Sigmoid colon (tissue), 7 donors: Measurements from ENCODE around the gene TNIP3. TPM values are rescaled to one million over a fixed set of nuclear protein-coding genes. Genes with fewer than 3 reads are reported as not detected.

Source experiments
- DNase-seq: peaks from one replicate; pipeline ENCODE4 v3.0.0-alpha.2; 2019
- H3K27ac ChIP-seq, 4 donors: fragments of 200-600 bp; sonication (generic); one replicate each; pipeline ENCODE4 v1.5.1; 2016 to 2019; ENCODE audit warnings: mild to moderate bottlenecking in 1 of 4
- H3K27me3 ChIP-seq, 3 donors: fragments of 200-600 bp; sonication (generic); one replicate each; pipeline ENCODE4 v1.5.1; 2019; ENCODE audit warnings: mild to moderate bottlenecking in 1 of 3
- H3K36me3 ChIP-seq, 4 donors: fragments of 200-600 bp; sonication (generic); one replicate each; pipeline ENCODE4 v1.5.1; 2016 to 2019
- H3K4me1 ChIP-seq, 4 donors: fragments of 200-600 bp; sonication (generic); one replicate each; pipeline ENCODE4 v1.5.1; 2017 to 2019
- H3K4me3 ChIP-seq, 4 donors: fragments of 200-600 bp; sonication (generic); one replicate each; pipeline ENCODE4 v1.5.1; 2017 to 2019; ENCODE audit warnings: mild to moderate bottlenecking in 2 of 4, moderate library complexity in 1 of 4
- H3K9me3 ChIP-seq, 4 donors: fragments of 200-600 bp in 3 of 4; sonication (generic) in 3 of 4; one replicate each; pipeline versions ENCODE4 v1.5.1 to v1.6.1; 2013 to 2019
- EP300 ChIP-seq, 4 donors: sonication (generic); formaldehyde crosslinking; IDR thresholded peaks; one replicate each; pipeline ENCODE4 v1.6.1; 2017; ENCODE audit warnings: antibody characterized with exemption in 4 of 4
- POLR2A ChIP-seq, 2 donors: fragments of 450-650 bp; IDR thresholded peaks; one replicate each; pipeline ENCODE4 v1.6.1; 2016; ENCODE audit warnings: antibody characterized with exemption in 2 of 2, mild to moderate bottlenecking in 2 of 2, moderate library complexity in 2 of 2
- POLR2AphosphoS5 ChIP-seq, 4 donors: sonication (generic); formaldehyde crosslinking; IDR thresholded peaks; one replicate each; pipeline ENCODE4 v1.6.1; 2017; ENCODE audit warnings: antibody characterized with exemption in 4 of 4
- WGBS, 2 donors: extraction: QIAGEN DNeasy Blood & Tissue Kit; methylation state at CpG; one replicate each; pipeline ENCODE4 v1.1.7; 2013; 5-methylcytosine and 5-hydroxymethylcytosine counted together
- intact Hi-C: fragments of 100-400 bp; cut with DNase I; formaldehyde crosslinking; loops from one replicate; pipeline ENCODE4 v1.15.1; 2023
- polyA plus RNA-seq, 3 donors: library from polyadenylated mRNA; stranded (reverse); fragments of 200-250 nt; gene quantifications; one replicate each; pipeline ENCODE4 v1.2.3, GENCODE V29; 2013
- small RNA-seq, 3 donors: library from RNA; depleted of rRNA; stranded (forward); fragments of <200 nt; gene quantifications; one replicate each; pipeline ENCODE3, GENCODE V24; 2016
- total RNA-seq, 4 donors: library from RNA; depleted of rRNA; stranded (reverse); fragments of >200 nt; gene quantifications; one replicate each; pipeline ENCODE4 v1.1.0, GENCODE V29; 2016
- TF ChIP-seq, protein P1 (sequence below), 4 experiments: fragments of 450-650 bp in 3 of 4; fragments of 200-600 bp in 1 of 4; IDR thresholded peaks; one replicate each; pipeline ENCODE4 v1.5.1; 2016 to 2019; ENCODE audit warnings: antibody characterized with exemption in 4 of 4, mild to moderate bottlenecking in 3 of 4, moderate library complexity in 2 of 4
- donor health status: healthy with polysubstance abuse.
- donor health status: Bipolar disorder and iron deficiency.
- donor health status: healthy.

Gene TNIP3
- total and polyA plus RNA-seq, 7 donors, result 0.49 to 18.1 (median 3.0) TPM; not detected in 4

- WGBS, 2 donors, result 85 to 92% methylated on average over 3 of the region's 3 CpGs
- no peaks in the 10 kb centered on the region for H3K4me1 ChIP-seq
- no peaks in the 10 kb centered on the region for H3K36me3 ChIP-seq
- H3K27ac ChIP-seq, result no peak overlapping the region
- H3K9me3 ChIP-seq, result no peaks in the 10 kb centered on the region
- H3K27me3 ChIP-seq, result no peaks in the 10 kb centered on the region
- intact Hi-C loops, result loop anchor here (5.0 kb wide), 1 partner anchor 1022 kb away; no protein-coding TSS in a partner anchor
- TF ChIP-seq POLR2A (IDR thresholded peaks at IDR 0.05) (no peak), EP300 (IDR thresholded peaks at IDR 0.05) (no peak), POLR2AphosphoS5 (IDR thresholded peaks at IDR 0.05) (no peak)
- TF ChIP-seq, protein P1, sequence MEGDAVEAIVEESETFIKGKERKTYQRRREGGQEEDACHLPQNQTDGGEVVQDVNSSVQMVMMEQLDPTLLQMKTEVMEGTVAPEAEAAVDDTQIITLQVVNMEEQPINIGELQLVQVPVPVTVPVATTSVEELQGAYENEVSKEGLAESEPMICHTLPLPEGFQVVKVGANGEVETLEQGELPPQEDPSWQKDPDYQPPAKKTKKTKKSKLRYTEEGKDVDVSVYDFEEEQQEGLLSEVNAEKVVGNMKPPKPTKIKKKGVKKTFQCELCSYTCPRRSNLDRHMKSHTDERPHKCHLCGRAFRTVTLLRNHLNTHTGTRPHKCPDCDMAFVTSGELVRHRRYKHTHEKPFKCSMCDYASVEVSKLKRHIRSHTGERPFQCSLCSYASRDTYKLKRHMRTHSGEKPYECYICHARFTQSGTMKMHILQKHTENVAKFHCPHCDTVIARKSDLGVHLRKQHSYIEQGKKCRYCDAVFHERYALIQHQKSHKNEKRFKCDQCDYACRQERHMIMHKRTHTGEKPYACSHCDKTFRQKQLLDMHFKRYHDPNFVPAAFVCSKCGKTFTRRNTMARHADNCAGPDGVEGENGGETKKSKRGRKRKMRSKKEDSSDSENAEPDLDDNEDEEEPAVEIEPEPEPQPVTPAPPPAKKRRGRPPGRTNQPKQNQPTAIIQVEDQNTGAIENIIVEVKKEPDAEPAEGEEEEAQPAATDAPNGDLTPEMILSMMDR (IDR thresholded peaks at IDR 0.05), result no peak
- DNase-seq, result no peak
- H3K4me3 ChIP-seq, result no peak overlapping the region
Measured at GRCh38 chr4:121094297-121094966, 69.7 kb downstream of the TNIP3 start.

DNA sequence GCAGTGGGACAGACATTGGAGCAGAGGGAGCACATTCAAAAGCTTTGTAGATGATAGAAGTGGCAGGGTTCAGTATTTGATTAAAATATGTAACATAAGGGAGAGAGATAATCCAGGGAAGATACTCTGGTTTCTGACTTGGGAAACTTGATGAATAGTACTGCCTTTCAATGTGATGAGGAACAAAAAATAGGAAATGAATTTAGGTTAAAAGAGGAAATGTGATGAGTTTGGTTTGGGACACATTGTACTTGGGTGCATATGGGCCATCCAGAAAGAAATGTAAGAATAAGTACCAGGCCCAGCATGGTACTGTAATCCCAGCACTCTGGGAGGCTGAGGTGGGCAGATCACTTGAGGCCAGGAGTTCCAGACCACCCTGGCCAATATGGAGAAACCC lies 70.9 kb downstream of the TNIP3 start:
- intact Hi-C loops, result loop anchor here (5.0 kb wide), 1 partner anchor 1021 kb away; no protein-coding TSS in a partner anchor
- H3K36me3 ChIP-seq, result no peaks in the 10 kb centered on the region
- H3K27me3 ChIP-seq, result no peaks in the 10 kb centered on the region
- DNase-seq, result no peak
- TF ChIP-seq POLR2AphosphoS5 (IDR thresholded peaks at IDR 0.05) (no peak), EP300 (IDR thresholded peaks at IDR 0.05) (no peak)
- no peaks in the 10 kb centered on the region for H3K9me3 ChIP-seq
- no peaks in the 10 kb centered on the region for H3K4me1 ChIP-seq
- H3K27ac ChIP-seq, result no peak overlapping the region
- H3K4me3 ChIP-seq, result no peak overlapping the region

- no peak for DNase-seq
- TF ChIP-seq POLR2A (IDR thresholded peaks at IDR 0.05) (no peak), EP300 (IDR thresholded peaks at IDR 0.05) (no peak), POLR2AphosphoS5 (IDR thresholded peaks at IDR 0.05) (no peak)
- TF ChIP-seq, protein P1 (IDR thresholded peaks at IDR 0.05), result no peak
- Histone ChIP-seq H3K27ac (no peak overlapping the region), H3K4me1 (no peaks in the 10 kb centered on the region), H3K36me3 (no peaks in the 10 kb centered on the region), H3K27me3 (no peaks in the 10 kb centered on the region), H3K4me3 (no peak overlapping the region), H3K9me3 (no peaks in the 10 kb centered on the region)
- intact Hi-C loops, result loop anchor here (5.0 kb wide), 1 partner anchor 1020 kb away; no protein-coding TSS in a partner anchor
Measured at GRCh38 chr4:121091941-121092340, 72.2 kb downstream of the TNIP3 start.

- Histone ChIP-seq H3K27ac (no peak overlapping the region), H3K36me3 (no peaks in the 10 kb centered on the region), H3K9me3 (no peaks in the 10 kb centered on the region), H3K4me1 (no peaks in the 10 kb centered on the region), H3K27me3 (no peaks in the 10 kb centered on the region), H3K4me3 (no peak overlapping the region)
- TF ChIP-seq, protein P1 (IDR thresholded peaks at IDR 0.05), result no peak
- TF ChIP-seq POLR2AphosphoS5 (IDR thresholded peaks at IDR 0.05) (no peak), POLR2A (IDR thresholded peaks at IDR 0.05) (no peak), EP300 (IDR thresholded peaks at IDR 0.05) (no peak)
- intact Hi-C loops, result no loop called here
- 95 to 96% methylated on average over 4 of the region's 4 CpGs for WGBS, 2 donors
- no peak for DNase-seq
Measured at GRCh38 chr4:121088867-121089266, 75.3 kb downstream of the TNIP3 start.

Small RNA genes lying within 50 kb of the gene (small RNA-seq; reads per million reads assigned to genes)
- gene RNU6-948P, result 0 reads per million in 3 donors

Other genes with a start within 250 kb of the TNIP3 start
- 10 to 100 TPM; 15.0 to 25.0 (median 22.4) TPM for gene PRDM5, start 241.6 kb downstream of the TNIP3 start, total RNA-seq
- 1 to 10 TPM; 1.8 to 3.0 (median 1.9) TPM for gene PRDM5, start 241.6 kb downstream of the TNIP3 start, polyA plus RNA-seq
- gene NDNF, start 91.8 kb downstream of the TNIP3 start, total RNA-seq, result 10 to 100 TPM in 1 of 4 donors, 1 to 10 TPM in 3; 3.8 to 11.1 (median 7.4) TPM
- 1 to 10 TPM; 1.2 to 1.6 (median 1.5) TPM for gene NDNF, start 91.8 kb downstream of the TNIP3 start, polyA plus RNA-seq
- gene QRFPR, start 216.7 kb upstream of the TNIP3 start, total RNA-seq, result under 1 TPM in 1 of 4 donors, not detected in 3; 0.71 TPM
- under 1 TPM in 1 of 3 donors, not detected in 2; 0.04 TPM for gene QRFPR, start 216.7 kb upstream of the TNIP3 start, polyA plus RNA-seq